GM19452 (cell line): Measurements from ENCODE around the gene NAT9.

ENCODE experiments used
- ATAC-seq: cut with Tn5 transposase; IDR thresholded peaks from one replicate; pipeline ENCODE4 v1.9.1; 2021; ENCODE audit not compliant: unreplicated experiment

The NAT9 gene

GRCh38 chr17:74806334-74806733 lies 30.2 kb upstream of the NAT9 start:
- ATAC-seq, result no peak

DNA sequence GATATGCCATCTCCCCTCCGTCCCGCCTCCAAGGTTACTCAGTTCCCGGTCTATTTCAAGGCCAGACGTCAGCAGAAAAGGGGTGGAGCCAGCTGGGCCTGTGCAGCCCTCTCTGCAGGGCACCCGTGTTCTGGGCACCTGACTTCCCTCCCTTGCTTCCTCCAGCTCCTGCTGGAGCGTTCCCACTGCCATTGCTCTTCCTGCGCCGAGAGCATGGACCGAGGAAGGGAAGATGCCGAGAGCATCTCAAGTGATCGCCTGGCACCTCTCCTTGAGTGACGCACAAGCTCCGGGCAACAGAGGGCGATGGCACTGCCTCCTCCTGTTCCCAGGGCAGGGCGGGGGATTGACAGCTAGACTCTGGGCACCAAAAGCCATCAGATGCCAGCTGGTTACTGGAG lies 29.4 kb upstream of the NAT9 start:
- ATAC-seq, result no peak

GRCh38 chr17:74804683-74805082 lies 28.5 kb upstream of the NAT9 start:
- ATAC-seq, result no peak

DNA sequence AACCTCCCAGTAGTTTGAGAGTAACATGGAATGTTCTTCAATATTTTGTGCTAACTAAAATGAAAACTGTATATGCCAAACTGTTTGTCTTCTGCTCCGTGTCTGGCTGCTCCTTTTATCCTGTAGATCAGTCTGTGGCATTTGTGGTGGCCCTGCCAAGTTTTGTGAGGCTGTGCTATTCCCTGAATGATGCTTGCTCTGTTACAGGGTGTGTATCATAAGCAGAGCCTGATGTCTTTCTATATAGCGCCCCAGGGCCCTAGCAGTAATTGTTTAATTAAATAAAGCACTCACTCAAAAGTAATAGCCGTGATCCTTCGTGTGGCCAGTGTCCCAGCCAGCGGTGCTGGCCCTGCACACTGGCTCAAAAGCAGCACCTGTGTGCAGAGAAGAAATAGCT lies 27.8 kb upstream of the NAT9 start:
- ATAC-seq, result no peak

DNA sequence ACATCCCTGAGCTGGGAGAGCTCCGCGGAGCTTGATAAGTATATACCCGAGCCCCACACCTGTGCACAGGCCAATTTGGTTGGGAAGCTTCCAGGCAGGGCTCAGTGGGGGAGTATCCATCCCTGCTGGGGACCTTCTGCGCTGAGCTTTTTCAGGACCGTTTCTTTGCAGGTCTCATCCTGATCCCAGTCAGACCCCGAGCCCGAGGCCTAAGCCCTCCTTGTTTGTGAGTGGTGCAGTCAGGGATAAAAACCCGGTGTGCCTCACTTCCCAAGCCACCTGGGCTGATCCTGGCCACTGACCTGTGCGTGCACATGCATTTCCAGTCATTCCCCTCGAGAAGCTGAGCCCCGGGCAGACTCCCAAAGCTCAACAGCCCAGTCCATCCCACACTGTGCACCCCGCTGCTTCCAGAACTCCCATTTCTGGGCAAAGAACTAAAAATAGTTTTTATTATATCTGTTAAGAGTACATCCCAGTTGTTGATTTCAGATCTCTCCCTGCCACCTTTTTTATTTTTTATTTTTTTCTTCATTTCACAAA lies 27.3 kb upstream of the NAT9 start:
- no peak for ATAC-seq

DNA sequence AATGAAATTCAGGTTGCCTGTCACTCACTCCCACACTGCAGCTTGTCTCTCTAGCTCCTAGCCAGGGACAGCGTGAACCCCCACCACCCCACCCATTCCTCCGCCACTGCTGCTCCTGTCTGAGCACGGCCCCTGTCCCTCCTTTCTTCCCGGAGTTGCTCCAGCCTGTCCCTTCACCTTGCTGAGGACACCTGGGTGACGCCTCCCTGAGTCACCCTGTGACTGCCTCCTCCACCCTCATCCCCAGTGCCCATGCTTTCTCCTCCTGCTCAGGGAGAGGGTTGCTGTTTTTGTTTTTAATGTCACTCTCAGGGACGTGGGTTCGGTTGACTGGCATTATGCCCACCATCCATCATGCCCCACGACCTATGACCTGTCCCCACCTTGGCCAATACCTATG lies 25.8 kb upstream of the NAT9 start:
- no peak for ATAC-seq

DNA sequence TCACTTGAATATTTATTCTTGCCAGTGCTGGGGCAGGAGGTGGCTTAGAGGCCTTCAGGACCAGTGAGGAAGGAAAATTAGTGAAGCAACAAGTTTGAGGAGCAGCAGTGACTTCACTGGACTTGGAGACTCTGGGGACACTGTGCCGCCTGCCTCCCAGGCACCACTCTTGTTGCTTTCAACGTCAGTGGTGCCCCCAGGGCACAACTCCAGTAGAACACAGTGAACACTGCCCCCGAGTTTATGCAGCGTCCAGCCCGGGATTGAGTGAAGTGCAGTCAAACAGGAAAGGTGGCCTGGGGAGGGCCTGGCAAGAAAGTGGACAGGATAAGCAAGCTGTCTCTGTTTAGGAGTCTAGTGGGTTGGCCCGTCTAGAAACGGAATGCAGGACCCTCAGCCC lies 24.4 kb upstream of the NAT9 start:
- no peak for ATAC-seq

DNA sequence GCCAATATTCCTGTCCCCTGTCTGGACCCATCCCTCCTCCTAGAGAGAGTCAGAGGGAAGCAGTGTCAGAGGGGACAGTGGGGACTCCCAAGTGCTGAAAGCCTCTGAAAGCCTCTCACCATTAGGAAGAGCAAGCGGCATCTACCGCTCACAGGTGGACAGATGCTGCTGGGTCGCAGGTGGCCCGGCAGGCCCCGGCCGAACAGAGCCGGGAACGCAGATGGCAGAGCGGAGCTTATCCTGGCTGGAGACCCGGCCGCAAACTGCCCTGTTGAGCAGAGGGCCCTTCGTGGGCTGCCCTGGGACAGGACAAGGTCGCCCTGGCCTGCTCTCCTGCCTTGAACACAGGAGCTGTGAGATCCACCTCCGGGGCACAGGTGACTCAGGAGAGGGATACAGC lies 23.0 kb upstream of the NAT9 start:
- ATAC-seq, result no peak

DNA sequence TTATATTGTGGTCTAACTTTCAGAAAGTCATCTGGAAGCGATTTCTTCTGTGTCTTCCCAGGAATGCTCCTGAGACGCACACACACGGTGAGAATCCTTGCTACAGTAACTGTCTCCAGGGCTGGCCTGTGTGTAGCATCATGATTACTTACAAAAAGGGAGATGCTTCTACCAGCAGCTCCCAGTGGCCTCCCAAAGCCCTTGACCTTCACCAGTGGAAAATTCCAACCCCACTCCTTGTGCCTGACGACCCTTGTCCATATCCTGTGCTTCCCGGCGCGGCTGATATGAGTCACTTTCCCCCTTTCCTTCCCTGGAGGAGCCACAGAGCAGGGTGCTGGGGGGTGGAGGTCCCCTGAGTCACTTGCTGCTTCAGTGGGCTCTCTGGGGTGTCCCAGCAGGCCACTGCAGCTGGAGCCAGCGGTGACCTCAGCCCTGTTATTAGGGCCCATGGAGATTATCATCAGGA lies 22.1 kb upstream of the NAT9 start:
- no peak for ATAC-seq

DNA sequence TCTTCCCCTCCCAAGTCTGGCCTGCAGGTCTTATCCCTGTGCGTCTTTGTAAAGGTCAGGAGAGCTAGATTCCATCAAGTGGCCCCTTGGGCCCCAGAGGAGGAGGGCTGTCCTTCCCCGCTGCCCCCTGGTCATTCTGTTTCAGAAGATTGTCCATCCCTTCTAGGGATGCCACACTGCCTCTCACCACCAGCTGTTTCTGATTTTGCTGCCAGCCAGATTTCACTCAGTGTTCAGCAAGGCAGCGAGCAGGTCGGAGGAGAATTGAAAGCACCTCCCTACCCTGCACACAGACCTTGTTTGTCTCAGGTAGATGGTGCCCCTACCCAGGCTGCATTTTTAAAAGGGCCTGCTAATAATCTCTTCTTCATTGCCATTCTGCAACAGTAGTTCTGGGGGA lies 21.7 kb upstream of the NAT9 start:
- no peak for ATAC-seq

- no peak for ATAC-seq
Measured at GRCh38 chr17:74796866-74797265, 20.7 kb upstream of the NAT9 start.

GRCh38 chr17:74796211-74796610 lies 20.1 kb upstream of the NAT9 start:
- no peak for ATAC-seq

- ATAC-seq, result no peak
Measured at GRCh38 chr17:74795327-74796020, 19.3 kb upstream of the NAT9 start.

DNA sequence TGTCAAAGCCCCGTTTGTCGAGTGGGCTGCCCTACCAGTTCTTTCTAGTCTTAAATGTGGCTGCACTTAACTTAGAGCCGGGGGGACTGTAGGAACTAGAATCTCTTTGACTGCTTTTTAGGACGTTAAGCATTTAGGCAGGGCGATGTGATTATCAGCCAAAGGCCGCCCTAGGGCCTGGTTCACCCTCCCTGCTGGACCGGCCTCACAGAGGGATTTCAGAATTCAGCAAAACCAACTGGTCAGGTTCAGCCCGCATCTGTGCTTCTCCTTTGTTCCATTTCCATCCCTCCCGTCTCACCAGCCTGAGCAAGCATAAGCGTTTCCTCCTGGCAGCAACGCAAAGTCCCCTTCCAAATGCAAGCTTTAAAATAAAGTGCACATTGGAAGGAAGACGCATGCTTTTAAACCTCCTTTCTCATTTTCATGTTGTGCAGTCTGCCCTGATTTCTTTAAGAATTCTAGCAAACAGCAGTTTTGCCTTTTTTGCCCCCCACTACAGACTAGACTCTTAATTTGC lies 16.5 kb upstream of the NAT9 start:
- no peak for ATAC-seq

DNA sequence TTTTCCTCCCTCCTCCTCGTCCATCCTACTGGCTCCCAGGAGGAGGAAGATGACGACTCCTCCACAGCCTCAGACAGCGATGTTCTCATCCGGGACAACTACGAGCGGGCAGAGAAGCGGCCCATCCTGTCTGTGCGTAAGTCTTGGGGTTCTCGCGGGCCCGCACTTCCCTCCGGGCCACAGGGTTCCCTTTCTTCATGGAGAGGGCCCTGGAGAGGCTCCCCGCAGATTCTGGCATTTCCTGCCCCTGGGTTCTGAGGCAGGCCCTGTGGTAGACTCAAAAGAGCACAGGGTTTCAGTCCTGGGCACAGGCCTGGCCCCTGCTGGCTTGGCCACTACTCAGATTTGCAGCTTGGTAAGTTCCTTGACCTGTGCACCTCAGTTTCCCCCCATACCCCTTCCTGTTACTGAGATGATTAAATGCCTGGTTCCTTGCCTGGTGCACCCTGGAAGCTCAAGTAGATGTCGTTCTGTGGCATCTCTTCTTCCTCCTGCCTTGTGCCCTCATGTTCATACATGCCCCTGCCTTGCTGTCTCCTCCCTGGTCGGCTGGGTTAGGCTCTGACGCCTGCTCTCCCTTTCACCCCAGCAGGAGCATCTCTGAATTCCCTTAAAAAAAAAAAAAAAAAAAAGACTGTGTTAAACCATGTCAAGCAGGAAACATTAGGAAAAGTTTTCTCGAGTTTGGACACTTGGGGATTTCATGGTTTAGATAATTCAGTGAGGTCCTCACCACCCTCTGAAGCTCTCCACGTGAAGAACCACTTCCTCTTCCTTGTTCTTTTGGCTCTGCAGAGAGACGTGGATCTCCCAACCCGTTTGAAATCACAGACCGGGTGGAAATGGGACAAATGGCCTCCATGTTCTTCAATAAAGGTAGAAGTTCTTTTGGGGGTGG lies 14.3 kb upstream of the NAT9 start:
- no peak for ATAC-seq

GRCh38 chr17:74786431-74787055 lies 10.4 kb upstream of the NAT9 start:
- ATAC-seq, result no peak

- ATAC-seq, result no peak
Measured at GRCh38 chr17:74785981-74786360, 9.8 kb upstream of the NAT9 start.

DNA sequence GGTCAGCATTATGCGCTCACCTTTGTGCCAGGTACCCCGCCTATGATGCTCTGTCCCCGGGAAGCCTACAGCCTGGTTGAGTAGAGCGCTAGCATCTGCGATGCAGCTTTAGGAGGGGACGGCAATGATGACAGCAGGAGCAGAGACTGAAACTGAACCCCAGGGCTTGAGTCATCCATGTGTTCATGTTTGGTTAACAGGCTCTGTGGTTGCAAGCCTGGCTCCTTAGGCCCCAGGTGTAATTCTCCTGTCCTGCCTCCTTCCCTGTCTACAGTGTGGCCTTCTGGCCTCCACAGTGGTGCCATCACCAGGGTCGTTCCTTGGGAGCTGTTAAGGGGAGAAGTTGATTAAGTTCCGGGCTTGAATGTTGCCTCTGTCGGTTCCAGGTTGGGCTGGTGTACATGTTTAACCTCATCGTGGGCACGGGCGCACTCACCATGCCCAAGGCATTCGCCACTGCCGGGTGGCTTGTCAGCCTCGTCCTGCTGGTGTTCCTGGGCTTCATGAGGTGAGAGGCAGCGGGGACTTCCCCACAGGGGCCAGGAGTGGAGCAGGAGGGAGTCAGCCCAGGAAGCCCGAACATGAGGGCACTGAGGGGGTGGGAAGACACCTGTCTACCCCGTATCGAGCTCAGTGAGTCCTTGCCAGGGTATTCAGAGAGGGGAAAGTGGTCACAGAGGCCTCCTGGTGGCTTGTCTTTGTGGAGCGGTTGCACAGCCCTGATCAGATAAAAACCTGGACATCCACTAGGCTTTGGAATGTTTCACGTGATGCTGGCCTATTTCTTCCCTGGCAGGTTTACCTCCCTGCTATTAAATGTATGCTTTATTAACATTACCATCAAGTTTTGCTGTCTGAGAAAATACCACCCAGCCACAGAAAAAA lies 9.2 kb upstream of the NAT9 start:
- ATAC-seq, result no peak

DNA sequence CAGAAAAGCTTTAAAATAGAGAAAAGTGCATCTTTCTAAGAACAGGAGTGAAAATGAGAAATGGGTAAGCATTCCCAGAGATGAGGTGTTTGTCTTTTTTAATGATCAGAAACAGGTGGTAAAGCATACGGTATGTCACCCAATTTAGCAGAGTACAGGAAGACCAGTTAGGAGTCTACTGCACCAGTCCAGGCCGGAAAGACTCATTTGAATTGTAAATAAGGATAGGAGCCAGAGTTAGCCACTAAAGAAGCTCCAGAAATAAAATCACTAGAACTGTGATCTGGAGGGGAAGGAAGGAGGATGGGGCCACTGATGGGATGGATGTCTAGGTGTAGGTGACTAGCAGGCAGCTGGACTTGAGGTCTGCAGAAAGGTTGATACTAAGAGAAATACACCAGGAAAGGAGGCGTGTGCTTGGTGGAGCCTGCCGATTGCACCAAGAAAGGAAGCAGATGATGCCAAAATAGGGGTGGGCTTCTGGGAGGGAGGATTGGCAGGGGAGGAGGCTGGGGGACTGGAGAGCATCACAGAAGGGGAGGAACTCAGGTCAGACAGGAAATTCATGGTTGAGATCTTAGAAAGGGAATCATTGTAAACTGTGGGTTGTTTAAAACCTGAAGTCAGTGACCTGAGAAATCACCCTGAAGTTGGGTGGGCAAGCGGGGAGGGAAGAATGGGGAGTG lies 8.1 kb upstream of the NAT9 start:
- no peak for ATAC-seq

DNA sequence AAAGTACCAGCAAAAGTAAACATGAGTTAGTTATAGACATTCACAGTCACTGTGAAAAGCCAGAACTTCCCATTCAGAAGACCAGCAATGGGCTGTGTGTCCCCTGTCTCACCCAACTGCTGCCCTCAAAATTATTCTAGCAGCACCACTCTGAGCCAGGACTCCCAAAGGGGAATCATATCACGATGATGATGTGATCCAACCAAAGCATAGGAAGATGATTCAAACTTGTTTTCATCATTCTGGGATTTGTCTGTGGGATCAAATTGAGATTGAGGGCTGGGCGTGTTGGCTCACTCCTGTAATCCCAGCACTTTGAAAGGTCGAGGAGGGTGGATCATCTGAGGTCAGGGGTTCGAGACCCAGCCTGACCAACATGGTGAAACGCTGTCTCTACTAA lies 6.4 kb upstream of the NAT9 start:
- ATAC-seq, result no peak
